IMR-90 (cell line): Measurements from ENCODE around the gene PTN. TPM values are rescaled to one million over a fixed set of nuclear protein-coding genes. Genes with fewer than 3 reads are reported as not detected.

ENCODE experiments used
- ATAC-seq: fragments of 200-7000 bp; cut with Tn5 transposase; 2 replicates; pipeline ENCODE4 v1.9.1; 2020; ENCODE audit warnings: low read depth, mild to moderate bottlenecking, moderate library complexity
- BruUV-seq: library from RNA; stranded (reverse); fragments of 400-500 nt; replicated peaks from 2 replicates; lab custom pipeline; 2021; lab: Mats Ljungman, UMichigan
- CTCF ChIA-PET: fragments of 300-600 bp; formaldehyde crosslinking; extraction: SDS; loops from one replicate; lab custom pipeline; 2021; ENCODE audit warnings: antibody characterized with exemption; lab: Yijun Ruan, JAX
- POLR2A ChIA-PET: fragments of 300-600 bp; sonication (Branson Sonifier 250); formaldehyde crosslinking; loops from one replicate; lab custom pipeline; 2022; ENCODE audit warnings: antibody characterized with exemption; ENCODE audit not compliant: unreplicated experiment; lab: Charles Lee
- DNase-seq: peaks from one replicate; pipeline ENCODE4 v3.0.0; 2013
- H2AFZ ChIP-seq: replicated peaks from 2 replicates; pipeline ENCODE3; 2013; ENCODE audit warnings: low read length, mild to moderate bottlenecking; ENCODE audit not compliant: poor library complexity
- H2AK5ac ChIP-seq: 2 replicates; pipeline ENCODE4 v1.6.1; 2013; ENCODE audit warnings: low read depth, low read length, inconsistent platforms
- H2AK9ac ChIP-seq: replicated peaks from 2 replicates; pipeline ENCODE3; 2013; ENCODE audit warnings: mild to moderate bottlenecking, low read depth, low read length, moderate library complexity; ENCODE audit not compliant: poor library complexity
- H2BK120ac ChIP-seq: 2 replicates; pipeline ENCODE4 v1.6.1; 2013; ENCODE audit warnings: low read depth, low read length, inconsistent platforms
- H2BK15ac ChIP-seq: 3 replicates; pipeline ENCODE4 v1.6.1; 2013; ENCODE audit warnings: low read depth, low read length, inconsistent platforms
- H2BK20ac ChIP-seq: 2 replicates; pipeline ENCODE4 v1.6.1; 2013; ENCODE audit warnings: low read depth, mild to moderate bottlenecking, inconsistent platforms, low read length, moderate library complexity
- H2BK5ac ChIP-seq: 2 replicates; pipeline ENCODE4 v1.6.1; 2013; ENCODE audit warnings: mild to moderate bottlenecking, low read depth, low read length, inconsistent platforms; ENCODE audit not compliant: poor library complexity, severe bottlenecking
- H3K14ac ChIP-seq: replicated peaks from 2 replicates; pipeline ENCODE4 v1.6.1; 2013; ENCODE audit warnings: low read depth, low read length, inconsistent platforms
- H3K18ac ChIP-seq: 2 replicates; pipeline ENCODE4 v1.6.1; 2013; ENCODE audit warnings: low read depth, low read length, control low read depth
- H3K23ac ChIP-seq: 2 replicates; pipeline ENCODE4 v1.6.1; 2013; ENCODE audit warnings: low read depth, low read length, inconsistent platforms
- H3K27ac ChIP-seq: 2 replicates; pipeline ENCODE4 v1.5.1; 2013; ENCODE audit warnings: mild to moderate bottlenecking, control low read depth, low read length; ENCODE audit not compliant: insufficient read depth
- H3K27me3 ChIP-seq: 2 replicates; pipeline ENCODE4 v1.6.1; 2013; ENCODE audit warnings: low read length; ENCODE audit not compliant: control insufficient read depth, insufficient read depth
- H3K36me3 ChIP-seq: 2 replicates; pipeline ENCODE4 v1.6.1; 2013; ENCODE audit warnings: low read length, mixed read lengths; ENCODE audit not compliant: control insufficient read depth, insufficient read depth
- H3K4ac ChIP-seq: 2 replicates; pipeline ENCODE4 v1.6.1; 2013; ENCODE audit warnings: low read depth, low read length, inconsistent platforms
- H3K4me1 ChIP-seq: 2 replicates; pipeline ENCODE4 v1.6.1; 2013; ENCODE audit warnings: low read length, mixed read lengths; ENCODE audit not compliant: control insufficient read depth, insufficient read depth
- H3K4me2 ChIP-seq: 2 replicates; pipeline ENCODE4 v1.6.1; 2013; ENCODE audit warnings: low read depth, mild to moderate bottlenecking, control low read depth, low read length, moderate library complexity
- H3K4me3 ChIP-seq: 2 replicates; pipeline ENCODE4 v1.5.1; 2013; ENCODE audit warnings: low read depth, mild to moderate bottlenecking, control low read depth, low read length, moderate library complexity; ENCODE audit not compliant: insufficient read depth
- H3K56ac ChIP-seq: 2 replicates; pipeline ENCODE4 v1.6.1; 2013; ENCODE audit warnings: low read length, inconsistent platforms; ENCODE audit not compliant: insufficient read depth; ENCODE audit errors: extremely low read depth
- H3K79me1 ChIP-seq, 2 experiments: 2 replicates each; pipeline ENCODE4 v1.6.1; 2013; ENCODE audit warnings: low read length in 2 of 2, inconsistent platforms in 1 of 2, low read depth in 1 of 2
- H3K9ac ChIP-seq: 2 replicates; pipeline ENCODE4 v1.6.1; 2013; ENCODE audit warnings: low read depth, low read length, control low read depth
- H3K9me1 ChIP-seq: 2 replicates; pipeline ENCODE4 v1.6.1; 2013; ENCODE audit warnings: low read length, inconsistent platforms; ENCODE audit not compliant: insufficient read depth
- H3K9me3 ChIP-seq: 2 replicates; pipeline ENCODE4 v1.6.1; 2013; ENCODE audit warnings: low read length; ENCODE audit not compliant: control insufficient read depth, insufficient read depth
- H4K20me1 ChIP-seq: 2 replicates; pipeline ENCODE4 v1.6.1; 2013; ENCODE audit warnings: low read length, inconsistent platforms; ENCODE audit not compliant: insufficient read depth
- H4K5ac ChIP-seq: 2 replicates; pipeline ENCODE4 v1.6.1; 2013; ENCODE audit warnings: mild to moderate bottlenecking, low read depth, low read length, control low read depth
- H4K8ac ChIP-seq, 2 experiments: 2 replicates each; pipeline ENCODE4 v1.6.1; 2013; ENCODE audit warnings: low read depth in 2 of 2, low read length in 2 of 2, control low read depth in 1 of 2, inconsistent platforms in 1 of 2
- H4K91ac ChIP-seq: 2 replicates; pipeline ENCODE4 v1.6.1; 2013; ENCODE audit warnings: low read depth, low read length, inconsistent platforms; ENCODE audit not compliant: insufficient read depth
- BHLHE40 ChIP-seq: fragments of 150-350 bp; IDR thresholded peaks from 2 replicates; pipeline ENCODE4 v1.6.1; 2016; ENCODE audit warnings: mild to moderate bottlenecking, low read depth, low read length
- CEBPB ChIP-seq: IDR thresholded peaks from 2 replicates; pipeline ENCODE4 v1.6.1; 2012; ENCODE audit warnings: low read depth, low read length, improper control_type of control experiment
- CHD1 ChIP-seq: IDR thresholded peaks from 2 replicates; pipeline ENCODE4 v1.6.1; 2012; ENCODE audit warnings: low read depth, low read length, improper control_type of control experiment
- FOS ChIP-seq: fragments of 150-350 bp; IDR thresholded peaks from 2 replicates; pipeline ENCODE4 v1.6.1; 2016; ENCODE audit warnings: low read depth, low read length
- MAFK ChIP-seq: IDR thresholded peaks from 2 replicates; pipeline ENCODE4 v1.6.1; 2012; ENCODE audit warnings: low read depth, low read length, improper control_type of control experiment
- MAZ ChIP-seq: IDR thresholded peaks from 2 replicates; pipeline ENCODE4 v1.6.1; 2012; ENCODE audit warnings: low read depth, mild to moderate bottlenecking, low read length, improper control_type of control experiment, moderate library complexity, borderline replicate concordance
- MXI1 ChIP-seq: IDR thresholded peaks from 2 replicates; pipeline ENCODE4 v1.6.1; 2012; ENCODE audit warnings: low read depth, mild to moderate bottlenecking, low read length, moderate library complexity, borderline replicate concordance
- NFE2L2 ChIP-seq: fragments of 150-350 bp; IDR thresholded peaks from 2 replicates; pipeline ENCODE4 v1.6.1; 2016; ENCODE audit warnings: low read depth, mild to moderate bottlenecking, low read length
- POLR2A ChIP-seq: IDR thresholded peaks from 2 replicates; pipeline ENCODE4 v1.6.1; 2012; ENCODE audit warnings: mild to moderate bottlenecking, low read depth, low read length
- RAD21 ChIP-seq: IDR thresholded peaks from 2 replicates; pipeline ENCODE4 v1.6.1; 2012; ENCODE audit warnings: low read length, improper control_type of control experiment
- RCOR1 ChIP-seq: IDR thresholded peaks from 2 replicates; pipeline ENCODE4 v1.6.1; 2012; ENCODE audit warnings: mild to moderate bottlenecking, low read length, improper control_type of control experiment; ENCODE audit not compliant: insufficient replicate concordance
- RFX5 ChIP-seq: IDR thresholded peaks from 2 replicates; pipeline ENCODE4 v1.8.0; 2012; ENCODE audit warnings: low read depth, mild to moderate bottlenecking, low read length, moderate library complexity
- SMC3 ChIP-seq: fragments of 150-350 bp; IDR thresholded peaks from 2 replicates; pipeline ENCODE4 v1.6.1; 2016; ENCODE audit warnings: low read depth, mild to moderate bottlenecking, antibody characterized with exemption, low read length, moderate library complexity
- WGBS, 2 experiments: methylation state at CpG; one replicate each; pipeline versions ENCODE4 v1.1.5 to v1.1.7; 2013; ENCODE audit warnings: missing lambda C conversion rate in 2 of 2; ENCODE audit not compliant: insufficient read length in 1 of 2; ENCODE audit errors: extremely low coverage in 2 of 2; 5-methylcytosine and 5-hydroxymethylcytosine counted together
- dilution Hi-C: fragments of 300-500 bp; cut with HindIII; formaldehyde crosslinking; loops from one replicate; pipeline ENCODE4 v1.14.3; 2018; ENCODE audit warnings: low sequenced_read_pairs; ENCODE audit not compliant: unreplicated experiment
- in situ Hi-C: fragments of 300-500 bp; cut with MboI; formaldehyde crosslinking; loops from 3 replicates; pipeline ENCODE4 v1.14.3; 2019; ENCODE audit warnings: low sequenced_read_pairs, inconsistent platforms, mixed read lengths
- intact Hi-C: fragments of 100-400 bp; cut with micrococcal nuclease; formaldehyde crosslinking; loops from 2 replicates; pipeline ENCODE4 v1.10.0; 2022
- polyA plus RNA-seq, 3 experiments: library from polyadenylated mRNA; depleted of rRNA; stranded (reverse); fragments of >200 nt; gene quantifications; 2 replicates each; pipeline ENCODE4 v1.2.3, GENCODE V29; 2012; ENCODE audit warnings: low replicate concordance in 1 of 3
- total RNA-seq: library from RNA; depleted of rRNA; stranded (reverse); fragments of >200 nt; gene quantifications from 2 replicates; pipeline ENCODE4 v1.2.3, GENCODE V29; 2012
- TF ChIP-seq, protein P1 (sequence below): fragments of 150-350 bp; IDR thresholded peaks from 2 replicates; pipeline ENCODE4 v1.6.1; 2016; ENCODE audit warnings: low read depth, mild to moderate bottlenecking, low read length, moderate library complexity, borderline replicate concordance
- TF ChIP-seq, protein P2 (sequence below): fragments of 150-350 bp; IDR thresholded peaks from 2 replicates; pipeline ENCODE4 v1.6.1; 2017; ENCODE audit warnings: mild to moderate bottlenecking, antibody characterized with exemption, low read length, low read depth
- TF ChIP-seq, protein P3 (sequence below): conservative IDR thresholded peaks from 2 replicates; pipeline ENCODE4 v1.5.1; 2012; ENCODE audit warnings: mild to moderate bottlenecking, low read depth, low read length, improper control_type of control experiment

Gene PTN
- total and polyA plus RNA-seq, 2 of the 4 experiments (the other 2 are of a cell fraction) = 61.7 to 186 TPM

DNA sequence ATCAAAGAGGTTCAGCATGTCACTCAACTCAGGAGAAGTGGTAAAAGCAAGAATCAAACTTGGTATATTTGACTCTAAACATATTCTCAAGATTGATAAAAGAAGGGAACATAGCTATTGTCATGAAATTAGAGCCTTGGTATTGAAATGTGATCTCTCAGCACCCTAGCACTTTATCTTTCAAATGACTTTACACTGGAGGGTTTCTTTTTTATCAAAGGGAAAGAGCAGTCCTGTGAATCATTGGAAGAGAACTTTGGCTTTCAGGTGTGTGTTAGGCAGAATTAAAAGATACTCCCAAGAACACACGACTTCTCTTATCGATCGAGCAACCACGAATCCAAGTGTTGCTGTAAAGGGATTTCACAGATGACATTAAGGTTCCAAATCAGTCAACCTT lies 54.4 kb downstream of the PTN start:
- BruUV-seq = no TSS peak
- ATAC-seq = no peak
- Histone ChIP-seq H3K4me2 (no peak overlapping the region), H3K14ac (no peak overlapping the region), H3K9ac (no peak overlapping the region), H4K8ac (no peak overlapping the region), H2BK120ac (no peak overlapping the region), H2BK15ac (no peak overlapping the region), H3K79me1 (no peaks in the 10 kb centered on the region; a peak in 2 of 4 replicates), H3K27ac (no peak overlapping the region), H3K4ac (no peak overlapping the region), H3K23ac (no peak overlapping the region), H3K4me3 (no peak overlapping the region), H4K5ac (no peak overlapping the region), H4K20me1 (no peaks in the 10 kb centered on the region), H3K27me3 (no peaks in the 10 kb centered on the region), H2BK20ac (no peak overlapping the region), H3K18ac (no peak overlapping the region), H3K9me1 (no peaks in the 10 kb centered on the region), H3K9me3 (no peaks in the 10 kb centered on the region), H3K36me3 (no peaks in the 10 kb centered on the region), H3K56ac (no peak overlapping the region), H2AK9ac (no peak overlapping the region), H2BK5ac (no peak overlapping the region), H4K91ac (no peak overlapping the region), H2AFZ (no peak overlapping the region), H2AK5ac (no peak overlapping the region), H3K4me1 (no peaks in the 10 kb centered on the region)
- POLR2A ChIA-PET = no interaction called here
- dilution Hi-C loops = no loop called here
- TF ChIP-seq MXI1 (no peak), SMC3 (no peak), RFX5 (no peak), POLR2A (no peak), CHD1 (no peak), MAZ (no peak), RCOR1 (no peak), NFE2L2 (no peak), FOS (no peak), CEBPB (no peak), RAD21 (no peak), BHLHE40 (no peak), MAFK (no peak)
- TF ChIP-seq, protein P1, sequence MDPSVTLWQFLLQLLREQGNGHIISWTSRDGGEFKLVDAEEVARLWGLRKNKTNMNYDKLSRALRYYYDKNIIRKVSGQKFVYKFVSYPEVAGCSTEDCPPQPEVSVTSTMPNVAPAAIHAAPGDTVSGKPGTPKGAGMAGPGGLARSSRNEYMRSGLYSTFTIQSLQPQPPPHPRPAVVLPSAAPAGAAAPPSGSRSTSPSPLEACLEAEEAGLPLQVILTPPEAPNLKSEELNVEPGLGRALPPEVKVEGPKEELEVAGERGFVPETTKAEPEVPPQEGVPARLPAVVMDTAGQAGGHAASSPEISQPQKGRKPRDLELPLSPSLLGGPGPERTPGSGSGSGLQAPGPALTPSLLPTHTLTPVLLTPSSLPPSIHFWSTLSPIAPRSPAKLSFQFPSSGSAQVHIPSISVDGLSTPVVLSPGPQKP = no peak
- TF ChIP-seq, protein P2, sequence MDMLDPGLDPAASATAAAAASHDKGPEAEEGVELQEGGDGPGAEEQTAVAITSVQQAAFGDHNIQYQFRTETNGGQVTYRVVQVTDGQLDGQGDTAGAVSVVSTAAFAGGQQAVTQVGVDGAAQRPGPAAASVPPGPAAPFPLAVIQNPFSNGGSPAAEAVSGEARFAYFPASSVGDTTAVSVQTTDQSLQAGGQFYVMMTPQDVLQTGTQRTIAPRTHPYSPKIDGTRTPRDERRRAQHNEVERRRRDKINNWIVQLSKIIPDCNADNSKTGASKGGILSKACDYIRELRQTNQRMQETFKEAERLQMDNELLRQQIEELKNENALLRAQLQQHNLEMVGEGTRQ = no peak
- TF ChIP-seq, protein P3, sequence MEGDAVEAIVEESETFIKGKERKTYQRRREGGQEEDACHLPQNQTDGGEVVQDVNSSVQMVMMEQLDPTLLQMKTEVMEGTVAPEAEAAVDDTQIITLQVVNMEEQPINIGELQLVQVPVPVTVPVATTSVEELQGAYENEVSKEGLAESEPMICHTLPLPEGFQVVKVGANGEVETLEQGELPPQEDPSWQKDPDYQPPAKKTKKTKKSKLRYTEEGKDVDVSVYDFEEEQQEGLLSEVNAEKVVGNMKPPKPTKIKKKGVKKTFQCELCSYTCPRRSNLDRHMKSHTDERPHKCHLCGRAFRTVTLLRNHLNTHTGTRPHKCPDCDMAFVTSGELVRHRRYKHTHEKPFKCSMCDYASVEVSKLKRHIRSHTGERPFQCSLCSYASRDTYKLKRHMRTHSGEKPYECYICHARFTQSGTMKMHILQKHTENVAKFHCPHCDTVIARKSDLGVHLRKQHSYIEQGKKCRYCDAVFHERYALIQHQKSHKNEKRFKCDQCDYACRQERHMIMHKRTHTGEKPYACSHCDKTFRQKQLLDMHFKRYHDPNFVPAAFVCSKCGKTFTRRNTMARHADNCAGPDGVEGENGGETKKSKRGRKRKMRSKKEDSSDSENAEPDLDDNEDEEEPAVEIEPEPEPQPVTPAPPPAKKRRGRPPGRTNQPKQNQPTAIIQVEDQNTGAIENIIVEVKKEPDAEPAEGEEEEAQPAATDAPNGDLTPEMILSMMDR = no peak
- WGBS, 2 experiments = no CpG with 5 or more reads among the region's 4 CpGs
- DNase-seq = no peak
- CTCF ChIA-PET = interaction anchor here (1.3 kb wide), 1 partner anchor 15 kb away, joined by 3 read pairs; no protein-coding TSS in a partner anchor
- in situ Hi-C loops = no loop called here
- intact Hi-C loops = loop anchor here (10.0 kb wide), 1 partner anchor 204 kb away; no protein-coding TSS in a partner anchor
